Uterus (tissue), 2 donors: ENCODE measurements around the gene ACBD6.

Experiments used
- CTCF ChIP-seq, 4 experiments: fragments of 200-600 bp in 2 of 4; fragments of 450-650 bp in 2 of 4; sonication (generic) in 2 of 4; IDR thresholded peaks; one replicate each; pipeline ENCODE4 v1.5.1; 2016 to 2019; ENCODE audit warnings: antibody characterized with exemption in 4 of 4, mild to moderate bottlenecking in 2 of 4, moderate library complexity in 1 of 4
- POLR2A ChIP-seq, 2 donors: fragments of 450-650 bp; IDR thresholded peaks; one replicate each; pipeline ENCODE4 v1.6.1; 2016; ENCODE audit warnings: antibody characterized with exemption in 2 of 2, mild to moderate bottlenecking in 1 of 2, moderate library complexity in 1 of 2

DNA sequence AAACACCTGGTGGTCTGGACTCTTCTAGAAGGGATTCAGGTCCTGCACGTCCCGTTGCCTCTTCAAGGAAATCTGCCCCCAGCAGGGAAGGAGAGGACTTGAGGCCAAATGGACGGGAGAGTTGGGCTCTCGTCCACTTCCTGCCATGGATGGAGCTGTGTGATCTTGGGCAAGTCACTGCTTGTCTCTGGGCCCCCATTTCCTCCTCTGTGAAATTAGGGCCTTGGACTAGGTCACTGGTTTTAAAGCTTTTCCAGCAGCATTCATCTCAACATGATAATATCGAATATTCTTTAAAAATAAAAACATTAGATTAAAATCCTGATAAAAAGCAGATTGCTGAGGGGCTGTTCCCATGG is 245.4 kb downstream of the ACBD6 start:
- TF ChIP-seq CTCF (IDR thresholded peaks at IDR 0.05) (no peak), POLR2A (IDR thresholded peaks at IDR 0.05) (no peak)
